Neuronal stem cell (in vitro differentiated cells): ENCODE results near the gene KCNK4.

ENCODE experiments used
- DNase-seq: peaks from one replicate; pipeline ENCODE4 v3.0.0-alpha.2; 2013; ENCODE audit warnings: low spot score
- H2AFZ ChIP-seq: one replicate; pipeline ENCODE4 v1.6.1; 2013; ENCODE audit warnings: mild to moderate bottlenecking, low read length, inconsistent platforms
- H2AK5ac ChIP-seq: 2 replicates; pipeline ENCODE4 v1.6.1; 2013; ENCODE audit warnings: low read depth, mild to moderate bottlenecking, inconsistent platforms, low read length, moderate library complexity, mixed read lengths
- H2BK120ac ChIP-seq: 2 replicates; pipeline ENCODE4 v1.6.1; 2013; ENCODE audit warnings: low read depth, mild to moderate bottlenecking, inconsistent platforms, low read length, moderate library complexity, mixed read lengths
- H2BK12ac ChIP-seq: one replicate; pipeline ENCODE4 v1.6.1; 2013; ENCODE audit warnings: low read length, inconsistent platforms
- H2BK15ac ChIP-seq: 2 replicates; pipeline ENCODE4 v1.6.1; 2013; ENCODE audit warnings: mild to moderate bottlenecking, low read length, inconsistent platforms, mixed read lengths
- H2BK5ac ChIP-seq: one replicate; pipeline ENCODE4 v1.6.1; 2013; ENCODE audit warnings: inconsistent platforms, mild to moderate bottlenecking, low read length, moderate library complexity
- H3K14ac ChIP-seq: one replicate; pipeline ENCODE4 v1.6.1; 2013; ENCODE audit warnings: low read length, inconsistent platforms
- H3K18ac ChIP-seq: 2 replicates; pipeline ENCODE4 v1.6.1; 2013; ENCODE audit warnings: low read length, inconsistent platforms
- H3K23ac ChIP-seq: 2 replicates; pipeline ENCODE4 v1.6.1; 2013; ENCODE audit warnings: low read depth, mild to moderate bottlenecking, mixed read lengths, low read length, inconsistent platforms; ENCODE audit not compliant: poor library complexity
- H3K27ac ChIP-seq: replicated peaks from 3 replicates; pipeline ENCODE4 v1.5.1; 2013; ENCODE audit warnings: low read length, inconsistent platforms
- H3K27me3 ChIP-seq, 3 experiments: 2 replicates each; pipeline ENCODE4 v1.6.1; 2013; ENCODE audit warnings: low read length in 3 of 3, mild to moderate bottlenecking in 2 of 3, inconsistent platforms in 1 of 3, low read depth in 1 of 3, mixed read lengths in 1 of 3, moderate library complexity in 1 of 3; ENCODE audit not compliant: control insufficient read depth in 3 of 3, insufficient read depth in 3 of 3
- H3K36me3 ChIP-seq, 2 donors: replicated peaks in 1 of 2; 2 replicates each; pipeline ENCODE4 v1.6.1; 2013; ENCODE audit warnings: low read length in 2 of 2; ENCODE audit not compliant: control insufficient read depth in 2 of 2, insufficient read depth in 2 of 2
- H3K4ac ChIP-seq: 2 replicates; pipeline ENCODE4 v1.6.1; 2013; ENCODE audit warnings: inconsistent platforms, mild to moderate bottlenecking, low read length, moderate library complexity
- H3K4me1 ChIP-seq, 2 donors: 1 replicate in 1 of 2; 2 replicates in 1 of 2; pipeline ENCODE4 v1.6.1; 2013; ENCODE audit warnings: low read length in 2 of 2, low read depth in 1 of 2; ENCODE audit not compliant: control insufficient read depth in 2 of 2, insufficient read depth in 1 of 2
- H3K4me2 ChIP-seq: one replicate; pipeline ENCODE4 v1.6.1; 2013; ENCODE audit warnings: mild to moderate bottlenecking, low read length, inconsistent platforms; ENCODE audit not compliant: insufficient read depth, poor library complexity, severe bottlenecking
- H3K4me3 ChIP-seq, 2 donors: 2 replicates each; pipeline ENCODE4 v1.5.1; 2013; ENCODE audit warnings: low read length in 2 of 2, mild to moderate bottlenecking in 2 of 2, inconsistent platforms in 1 of 2, moderate library complexity in 1 of 2
- H3K79me1 ChIP-seq: one replicate; pipeline ENCODE4 v1.6.1; 2013; ENCODE audit warnings: low read depth, mild to moderate bottlenecking, inconsistent platforms, low read length, moderate library complexity
- H3K9ac ChIP-seq: one replicate; pipeline ENCODE4 v1.6.1; 2013; ENCODE audit warnings: mild to moderate bottlenecking, low read depth, low read length, inconsistent platforms; ENCODE audit not compliant: poor library complexity
- H3K9me3 ChIP-seq, 2 donors: replicated peaks in 1 of 2; 2 replicates each; pipeline versions ENCODE3 to v1.6.1; 2013; ENCODE audit warnings: low read length in 2 of 2, mild to moderate bottlenecking in 2 of 2, inconsistent platforms in 1 of 2, low read depth in 1 of 2, mixed read lengths in 1 of 2, moderate library complexity in 1 of 2; ENCODE audit not compliant: control insufficient read depth in 2 of 2, insufficient read depth in 1 of 2
- H4K8ac ChIP-seq: one replicate; pipeline ENCODE4 v1.6.1; 2013; ENCODE audit warnings: low read depth, mild to moderate bottlenecking, inconsistent platforms, low read length, moderate library complexity
- H4K91ac ChIP-seq: one replicate; pipeline ENCODE4 v1.6.1; 2013; ENCODE audit warnings: low read length, low read depth, mild to moderate bottlenecking, inconsistent platforms; ENCODE audit not compliant: poor library complexity
- WGBS, 2 donors: extraction: QIAGEN DNeasy Blood & Tissue Kit; methylation state at CpG; one replicate each; pipeline ENCODE4 v1.1.7; 2013; ENCODE audit warnings: missing lambda C conversion rate in 2 of 2, mixed read lengths in 1 of 2; ENCODE audit not compliant: insufficient read length in 2 of 2, insufficient replicate concordance in 1 of 2; ENCODE audit errors: extremely low coverage in 2 of 2; 5-methylcytosine and 5-hydroxymethylcytosine counted together

The KCNK4 gene

GRCh38 chr11:64249038-64249437 lies 42.1 kb upstream of the KCNK4 start:
- Histone ChIP-seq H4K91ac (no peak overlapping the region), H2BK5ac (no peak overlapping the region), H2BK120ac (no peak overlapping the region), H3K4ac (no peak overlapping the region), H3K9ac (no peak overlapping the region), H3K4me3 (no peak overlapping the region), H3K23ac (peak overlapping the region; percentile 5), H3K36me3 (peaks cover 3 to 9% of the 10 kb centered on the region in 2 donors), H2BK12ac (no peak overlapping the region), H2AK5ac (peak overlapping the region; percentile 90), H3K79me1 (peaks cover 11% of the 10 kb centered on the region), H3K27me3 (no peaks in the 10 kb centered on the region), H3K4me2 (no peak overlapping the region), H2BK15ac (peak overlapping the region; percentile 33), H3K9me3 (no peaks in the 10 kb centered on the region), H3K18ac (peak overlapping the region; percentile 35), H4K8ac (no peak overlapping the region), H3K27ac (no peak overlapping the region), H3K14ac (no peak overlapping the region), H2AFZ (peak overlapping the region; percentile 65), H3K4me1 (peaks cover 24 to 40% of the 10 kb centered on the region in 2 donors)
- no CpG with 5 or more reads among the region's 4 CpGs for WGBS, 2 donors
- DNase-seq = no peak

GRCh38 chr11:64249563-64250414 lies 41.3 kb upstream of the KCNK4 start:
- Histone ChIP-seq H3K9ac (no peak overlapping the region), H3K36me3 (peaks cover 4 to 13% of the 10 kb centered on the region in 2 donors), H4K8ac (no peak overlapping the region), H2BK120ac (no peak overlapping the region), H2AK5ac (peak overlapping the region; percentile 90), H3K4ac (no peak overlapping the region), H4K91ac (no peak overlapping the region), H3K27ac (no peak overlapping the region), H3K9me3 (no peaks in the 10 kb centered on the region), H2BK5ac (no peak overlapping the region), H2BK15ac (no peak overlapping the region), H3K4me1 (peaks cover 24 to 40% of the 10 kb centered on the region in 2 donors), H3K79me1 (peaks cover 11% of the 10 kb centered on the region), H3K4me3 (peak overlapping the region in 1 of 2 donors; percentile 70), H3K27me3 (no peaks in the 10 kb centered on the region), H3K4me2 (no peak overlapping the region), H2AFZ (peak overlapping the region; percentile 65), H2BK12ac (no peak overlapping the region), H3K23ac (no peak overlapping the region), H3K18ac (no peak overlapping the region), H3K14ac (no peak overlapping the region)
- WGBS, 2 donors = no CpG with 5 or more reads among the region's 8 CpGs
- DNase-seq = no peak

DNA sequence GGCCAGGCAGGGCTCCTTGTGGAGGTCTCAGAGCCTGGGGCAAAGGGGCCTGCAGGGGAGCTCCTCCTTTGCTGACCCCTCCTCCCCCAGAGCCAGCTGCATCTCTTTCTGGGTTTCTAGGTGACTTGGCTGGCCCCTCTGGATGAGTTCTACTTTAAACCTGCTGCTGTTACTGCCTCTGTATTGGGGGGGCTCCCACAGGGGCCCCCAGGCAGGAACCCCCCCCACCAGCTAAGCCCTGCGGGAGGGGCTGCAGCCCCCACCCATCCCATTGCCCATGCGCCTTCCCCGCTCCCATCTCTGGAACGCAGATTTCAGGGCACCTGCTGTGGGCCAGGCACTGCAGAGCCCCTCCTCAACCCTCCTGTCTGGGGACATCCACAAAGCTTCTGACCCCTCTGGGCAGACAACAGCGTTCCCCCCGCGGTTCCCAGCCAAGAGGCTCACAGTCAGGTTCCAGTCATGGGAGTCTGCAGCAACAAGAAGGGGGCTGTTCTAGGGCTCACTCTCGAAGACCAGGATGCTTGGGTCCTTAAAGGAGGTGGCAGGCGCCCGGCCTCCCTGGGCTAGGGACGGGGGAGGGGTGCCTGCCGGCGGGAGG lies 40.6 kb upstream of the KCNK4 start:
- H3K36me3 ChIP-seq = peaks cover 3 to 15% of the 10 kb centered on the region in 2 donors
- peak overlapping the region; percentile 90 for H2BK120ac ChIP-seq
- H3K9me3 ChIP-seq = no peaks in the 10 kb centered on the region
- peak overlapping the region; percentile 97 for H2AFZ ChIP-seq
- peak overlapping the region; percentile 95 for H3K4me2 ChIP-seq
- H2AK5ac ChIP-seq = peak overlapping the region; percentile 0
- no peak for DNase-seq
- H2BK15ac ChIP-seq = peak overlapping the region; percentile 98
- peak overlapping the region; percentile 56 for H3K4ac ChIP-seq
- H2BK12ac ChIP-seq = peak overlapping the region; percentile 11
- peak overlapping the region; percentile 70 to 71 for H3K4me3 ChIP-seq
- H3K27ac ChIP-seq = no peak overlapping the region
- H2BK5ac ChIP-seq = peak overlapping the region; percentile 83
- no CpG with 5 or more reads among the region's 13 CpGs for WGBS, 2 donors
- H3K23ac ChIP-seq = peak overlapping the region; percentile 86
- peak overlapping the region; percentile 49 for H4K8ac ChIP-seq
- no peaks in the 10 kb centered on the region for H3K27me3 ChIP-seq
- peak overlapping the region; percentile 59 for H4K91ac ChIP-seq
- H3K79me1 ChIP-seq = peaks cover 7% of the 10 kb centered on the region
- H3K14ac ChIP-seq = no peak overlapping the region
- H3K9ac ChIP-seq = peak overlapping the region; percentile 88
- H3K4me1 ChIP-seq = peaks cover 21 to 36% of the 10 kb centered on the region in 2 donors
- H3K18ac ChIP-seq = peak overlapping the region; percentile 98
